H1 (cell line): ENCODE data around the gene PSME2. TPM values are rescaled to one million over a fixed set of nuclear protein-coding genes. Genes with fewer than 3 reads are reported as not detected.

ENCODE experiments used
- CTCF ChIA-PET: fragments of 300-600 bp; sonication (Branson Sonifier 250); formaldehyde crosslinking; loops from one replicate; lab custom pipeline; 2021; ENCODE audit not compliant: partially characterized antibody; lab: Charles Lee
- POLR2A ChIA-PET: fragments of 300-600 bp; sonication (Branson Sonifier 250); formaldehyde crosslinking; loops from one replicate; lab custom pipeline; 2021; ENCODE audit warnings: inconsistent platforms; ENCODE audit not compliant: partially characterized antibody; lab: Charles Lee
- DNase-seq, 2 experiments: peaks; one replicate each; pipeline versions ENCODE4 v3.0.0 to v3.0.0-alpha.2; 2010 to 2022; ENCODE audit warnings: low spot score in 2 of 2, low read depth in 1 of 2, mixed read lengths in 1 of 2
- FAIRE-seq: peaks from 2 replicates; lab custom pipeline; 2011; peaks lifted over from hg19 to GRCh38; lab: Jason Lieb, UNC
- H2AFZ ChIP-seq: 2 replicates; pipeline ENCODE4 v1.8.1; 2012; ENCODE audit warnings: low read length, inconsistent platforms
- H2AK5ac ChIP-seq: 2 replicates; pipeline ENCODE4 v1.6.1; 2013; ENCODE audit warnings: low read depth, low read length
- H2BK120ac ChIP-seq: replicated peaks from 2 replicates; pipeline ENCODE3; 2013; ENCODE audit warnings: low read depth, low read length, inconsistent platforms
- H2BK12ac ChIP-seq: 2 replicates; pipeline ENCODE4 v1.6.1; 2013; ENCODE audit warnings: low read depth, low read length
- H2BK15ac ChIP-seq: 2 replicates; pipeline ENCODE4 v1.6.1; 2013; ENCODE audit warnings: low read length
- H2BK20ac ChIP-seq: 2 replicates; pipeline ENCODE4 v1.6.1; 2013; ENCODE audit warnings: low read length
- H2BK5ac ChIP-seq: 2 replicates; pipeline ENCODE4 v1.6.1; 2013; ENCODE audit warnings: low read depth, low read length
- H3K14ac ChIP-seq: 2 replicates; pipeline ENCODE4 v1.6.1; 2013; ENCODE audit warnings: inconsistent platforms; ENCODE audit not compliant: insufficient read length
- H3K18ac ChIP-seq: 2 replicates; pipeline ENCODE4 v1.6.1; 2013; ENCODE audit warnings: low read length; ENCODE audit errors: extremely low read depth
- H3K23ac ChIP-seq: 2 replicates; pipeline ENCODE4 v1.6.1; 2013; ENCODE audit warnings: inconsistent platforms; ENCODE audit not compliant: insufficient read length
- H3K23me2 ChIP-seq: 2 replicates; pipeline ENCODE4 v1.6.1; 2013; ENCODE audit warnings: low read depth, low read length
- H3K27ac ChIP-seq: 2 replicates; pipeline ENCODE4 v1.6.1; 2011; ENCODE audit warnings: low read depth, low read length, inconsistent platforms
- H3K27me3 ChIP-seq, 4 experiments: replicated peaks in 1 of 4; 1 replicate in 1 of 4; 2 replicates in 3 of 4; pipeline versions ENCODE4 v1.6.1 to v1.8.1; 2011 to 2013; ENCODE audit warnings: low read length in 3 of 4, mild to moderate bottlenecking in 3 of 4, inconsistent platforms in 2 of 4, mixed read lengths in 2 of 4, moderate library complexity in 1 of 4; ENCODE audit not compliant: control insufficient read depth in 3 of 4, insufficient read depth in 3 of 4; ENCODE audit errors: extremely low read depth in 1 of 4
- H3K36me3 ChIP-seq, 4 experiments: 2 replicates each; pipeline versions ENCODE4 v1.6.1 to v1.8.1; 2011 to 2013; ENCODE audit warnings: mild to moderate bottlenecking in 4 of 4, low read length in 3 of 4, moderate library complexity in 2 of 4, control low read depth in 1 of 4, inconsistent platforms in 1 of 4; ENCODE audit not compliant: insufficient read depth in 4 of 4, control insufficient read depth in 2 of 4
- H3K4ac ChIP-seq: replicated peaks from 2 replicates; pipeline ENCODE3; 2013; ENCODE audit warnings: low read length, low read depth, mixed read lengths, inconsistent platforms; ENCODE audit not compliant: insufficient read length
- H3K4me1 ChIP-seq, 4 experiments: replicated peaks in 1 of 4; 1 replicate in 1 of 4; 2 replicates in 3 of 4; pipeline versions ENCODE4 v1.6.1 to v1.8.1; 2011 to 2013; ENCODE audit warnings: low read length in 3 of 4, inconsistent platforms in 2 of 4, mixed read lengths in 1 of 4; ENCODE audit not compliant: insufficient read depth in 4 of 4, control insufficient read depth in 3 of 4
- H3K4me2 ChIP-seq, 2 experiments: 2 replicates each; pipeline versions ENCODE4 v1.6.1 to v1.8.1; 2011 to 2013; ENCODE audit warnings: low read depth in 2 of 2, low read length in 2 of 2, control low read depth in 1 of 2, inconsistent platforms in 1 of 2, mild to moderate bottlenecking in 1 of 2; ENCODE audit not compliant: insufficient read depth in 1 of 2
- H3K4me3 ChIP-seq, 4 experiments: fragments of 200-600, 300-600 bp in 1 of 4; sonication (generic), shearing (Covaris generic), sonication (Bioruptor Twin) in 1 of 4; 2 replicates each; pipeline versions ENCODE4 v1.5.1 to v1.8.1; 2011 to 2016; ENCODE audit warnings: low read length in 4 of 4, low read depth in 3 of 4, control low read depth in 2 of 4, inconsistent platforms in 2 of 4, mild to moderate bottlenecking in 2 of 4, mixed read lengths in 1 of 4, moderate library complexity in 1 of 4; ENCODE audit not compliant: insufficient read depth in 2 of 4; ENCODE audit errors: extremely low read depth in 1 of 4
- H3K56ac ChIP-seq: replicated peaks from 2 replicates; pipeline ENCODE3; 2013; ENCODE audit warnings: low read depth, mild to moderate bottlenecking, mixed read lengths, low read length, inconsistent platforms; ENCODE audit not compliant: insufficient read length
- H3K79me1 ChIP-seq: 2 replicates; pipeline ENCODE4 v1.6.1; 2013; ENCODE audit warnings: low read depth, low read length, control low read depth
- H3K79me2 ChIP-seq, 2 experiments: 2 replicates each; pipeline versions ENCODE4 v1.6.1 to v1.8.1; 2012 to 2013; ENCODE audit warnings: low read length in 2 of 2, mild to moderate bottlenecking in 2 of 2, inconsistent platforms in 1 of 2; ENCODE audit not compliant: insufficient read depth in 2 of 2, control insufficient read depth in 1 of 2
- H3K9ac ChIP-seq, 4 experiments: replicated peaks in 1 of 4; 1 replicate in 1 of 4; 2 replicates in 3 of 4; pipeline versions ENCODE4 v1.6.1 to v1.8.1; 2011 to 2013; ENCODE audit warnings: low read depth in 3 of 4, low read length in 3 of 4, control low read depth in 2 of 4, mild to moderate bottlenecking in 2 of 4, moderate library complexity in 2 of 4, inconsistent platforms in 1 of 4; ENCODE audit errors: extremely low read depth in 1 of 4
- H3K9me3 ChIP-seq, 2 experiments: 2 replicates each; pipeline versions ENCODE4 v1.6.1 to v1.8.1; 2012 to 2013; ENCODE audit warnings: mild to moderate bottlenecking in 2 of 2, moderate library complexity in 2 of 2, control low read depth in 1 of 2, inconsistent platforms in 1 of 2, low read depth in 1 of 2, low read length in 1 of 2, mixed read lengths in 1 of 2; ENCODE audit not compliant: insufficient read depth in 2 of 2
- H4K20me1 ChIP-seq, 2 experiments: replicated peaks in 1 of 2; 2 replicates each; pipeline versions ENCODE3 to v1.8.1; 2011 to 2013; ENCODE audit warnings: inconsistent platforms in 2 of 2, low read length in 2 of 2, mild to moderate bottlenecking in 1 of 2; ENCODE audit not compliant: insufficient read depth in 2 of 2, control insufficient read depth in 1 of 2
- H4K5ac ChIP-seq: 2 replicates; pipeline ENCODE4 v1.6.1; 2013; ENCODE audit warnings: low read length, low read depth, mixed read lengths, inconsistent platforms; ENCODE audit not compliant: insufficient read length
- H4K8ac ChIP-seq: 2 replicates; pipeline ENCODE4 v1.8.0; 2013; ENCODE audit warnings: mild to moderate bottlenecking, moderate library complexity, low read length, inconsistent platforms; ENCODE audit not compliant: insufficient read depth; ENCODE audit errors: extremely low read depth
- H4K91ac ChIP-seq: replicated peaks from 2 replicates; pipeline ENCODE3; 2013; ENCODE audit warnings: low read length, mixed read lengths, inconsistent platforms; ENCODE audit not compliant: insufficient read length
- KDM4A ChIP-seq: IDR thresholded peaks from one replicate; pipeline ENCODE4 v1.7.1; 2012; ENCODE audit warnings: low read depth, mild to moderate bottlenecking, moderate library complexity, low read length, inconsistent platforms; ENCODE audit not compliant: severe bottlenecking
- KDM5A ChIP-seq: fragments of 200-600 bp; IDR thresholded peaks from 2 replicates; pipeline ENCODE4 v1.7.1; 2012; ENCODE audit warnings: mild to moderate bottlenecking, low read length, inconsistent platforms, mixed read lengths
- NRF1 ChIP-seq: IDR thresholded peaks from 2 replicates; pipeline ENCODE4 v1.6.1; 2011; ENCODE audit warnings: mild to moderate bottlenecking, low read depth, low read length, improper control_type of control experiment
- SP4 ChIP-seq: IDR thresholded peaks from 2 replicates; pipeline ENCODE4 v1.6.1; 2012; ENCODE audit warnings: low read length, inconsistent platforms
- TAF1 ChIP-seq: IDR thresholded peaks from 2 replicates; pipeline ENCODE4 v1.6.1; 2011; ENCODE audit warnings: mild to moderate bottlenecking, low read depth, low read length
- WGBS, 2 experiments: shearing (Covaris generic) in 1 of 2; methylation state at CpG; one replicate each; pipeline versions ENCODE4 v1.1.6 to v1.1.7; 2013 to 2015; ENCODE audit warnings: low lambda C conversion rate in 2 of 2, mixed read lengths in 2 of 2, inconsistent platforms in 1 of 2, low coverage in 1 of 2, missing lambda C conversion rate in 1 of 2; ENCODE audit not compliant: insufficient replicate concordance in 2 of 2, insufficient coverage in 1 of 2, insufficient read length in 1 of 2; ENCODE audit errors: extremely low coverage in 1 of 2, missing lambda C conversion rate in 1 of 2; 5-methylcytosine and 5-hydroxymethylcytosine counted together
- polyA plus RNA-seq, 7 experiments: library from polyadenylated mRNA; depleted of rRNA in 3 of 7; stranded (reverse) in 5 of 7; unstranded in 2 of 7; fragments of >200 nt in 5 of 7; fragments of 200-250 nt in 2 of 7; gene quantifications; 1 replicate in 5 of 7; 2 replicates in 1 of 7; 4 replicates in 1 of 7; pipeline versions ENCODE4 v1.2.1 to v1.2.3, GENCODE V29; 2011 to 2013; ENCODE audit warnings: missing spikeins in 2 of 7, mixed read lengths in 2 of 7
- total RNA-seq: library from RNA; stranded (reverse); fragmentation: NEBNext Ultra II Directional; extraction: Animal tissue kit (Norgen Biotek cat#: 25700); gene quantifications from 2 replicates; pipeline ENCODE4 v1.2.1, GENCODE V29; 2021

Gene PSME2
- total and polyA plus RNA-seq, 2 of the 8 experiments (the other 6 are each of a cell fraction or from before 2014, with no cell fraction given): 71.8 to 111 TPM

DNA sequence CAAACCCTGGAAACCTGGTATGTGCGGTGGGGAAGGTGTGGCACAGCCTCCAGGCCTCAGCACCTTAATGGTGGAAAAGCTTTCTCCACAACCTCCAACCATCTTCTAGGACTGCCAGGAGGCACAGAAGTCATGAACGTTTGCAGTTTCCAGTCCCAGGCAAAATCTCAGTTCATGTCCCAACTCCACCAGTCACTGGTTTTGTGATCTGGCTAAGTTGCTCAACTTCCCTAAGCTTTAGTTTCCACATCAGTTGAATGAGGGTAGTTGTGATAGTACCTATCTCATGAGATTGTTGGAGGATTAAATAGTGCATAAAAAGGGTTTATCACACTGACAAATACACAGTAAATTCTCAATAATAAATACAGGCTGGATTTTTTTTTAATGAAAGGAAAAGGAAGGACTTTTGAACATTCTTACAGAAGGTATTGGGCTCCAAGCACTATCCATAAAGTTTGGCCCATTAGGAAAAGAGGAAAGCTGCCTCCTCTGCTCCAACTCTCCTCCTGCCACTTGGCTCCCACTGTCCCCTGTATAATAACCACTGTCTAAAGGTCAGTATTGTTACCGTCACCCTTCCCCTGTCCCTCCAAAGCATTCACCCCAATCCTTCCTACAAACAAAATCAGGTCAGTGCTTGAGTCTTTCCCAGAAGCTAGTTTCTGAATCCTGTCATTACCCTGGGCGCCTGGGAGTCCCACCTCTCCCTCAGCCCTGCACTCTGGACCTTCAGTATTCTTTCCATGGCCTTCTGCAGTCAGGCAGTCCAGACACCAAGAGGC lies 46.0 kb downstream of the PSME2 start:
- TF ChIP-seq KDM5A (no peak), KDM4A (no peak), NRF1 (no peak), SP4 (no peak), TAF1 (no peak)
- CTCF ChIA-PET: interaction anchor here (1.2 to 12.8 kb wide), 4 partner anchors 6 to 43 kb away, joined by 4 to 160 read pairs (median 151); partner anchors contain the start of gene PCK2
- H2BK20ac ChIP-seq: no peak overlapping the region
- H3K23ac ChIP-seq: no peak overlapping the region
- DNase-seq (no peak), FAIRE-seq (no peak)
- no peak overlapping the region for H3K14ac ChIP-seq
- H2AK5ac ChIP-seq: no peak overlapping the region
- H2BK15ac ChIP-seq: no peak overlapping the region
- POLR2A ChIA-PET: interaction anchor here (0.7 to 23.9 kb wide), 13 partner anchors 7 to 103 kb away, joined by 3 to 626 read pairs (median 8); partner anchors contain the start of genes CPNE6, DCAF11, EMC9 and IRF9
- H2BK12ac ChIP-seq: no peak overlapping the region
- no peak overlapping the region for H4K5ac ChIP-seq
- H3K4ac ChIP-seq: no peak overlapping the region
- H3K23me2 ChIP-seq: peaks cover under 1% of the 10 kb centered on the region; the same call in 1 of the 2 replicates
- H4K8ac ChIP-seq: no peak overlapping the region; the same call in 1 of the 2 replicates
- peaks cover 5% of the 10 kb centered on the region for H3K79me1 ChIP-seq
- peaks cover 0 to 4% (median 4%) of the 10 kb centered on the region in 4 experiments; a peak in 6 of 7 replicates for H3K4me1 ChIP-seq
- H3K27ac ChIP-seq: no peak overlapping the region
- peaks cover 0 to 11% of the 10 kb centered on the region in 2 experiments; a peak in 1 of 4 replicates for H3K79me2 ChIP-seq
- no peak overlapping the region for H3K9ac ChIP-seq
- no peak overlapping the region for H3K4me3 ChIP-seq
- H3K4me2 ChIP-seq: no peak overlapping the region
- H4K20me1 ChIP-seq: peaks cover 7 to 11% of the 10 kb centered on the region in 2 experiments
- H2BK120ac ChIP-seq: no peak overlapping the region
- H3K27me3 ChIP-seq: no peaks in the 10 kb centered on the region
- WGBS, 2 experiments: 90% methylated on average over 4 of the region's 4 CpGs; no CpG with 5 or more reads in 1 of the 2 experiments
- H4K91ac ChIP-seq: no peak overlapping the region
- H3K36me3 ChIP-seq: peaks cover 9 to 76% (median 47%) of the 10 kb centered on the region in 4 experiments; a peak in 7 of 8 replicates
- H2AFZ ChIP-seq: no peak overlapping the region
- H2BK5ac ChIP-seq: no peak overlapping the region
- no peak overlapping the region for H3K56ac ChIP-seq
- peaks cover 7% of the 10 kb centered on the region in 2 experiments; a peak in 3 of 4 replicates for H3K9me3 ChIP-seq
- no peak overlapping the region for H3K18ac ChIP-seq
